Measurements from ENCODE around the gene B2M.
"Not testable (repeated sequence)": the region's sequence is repeated elsewhere in the genome, so short reads cannot be mapped to it uniquely, and the experiment has no call there.

B2M gene

DNA sequence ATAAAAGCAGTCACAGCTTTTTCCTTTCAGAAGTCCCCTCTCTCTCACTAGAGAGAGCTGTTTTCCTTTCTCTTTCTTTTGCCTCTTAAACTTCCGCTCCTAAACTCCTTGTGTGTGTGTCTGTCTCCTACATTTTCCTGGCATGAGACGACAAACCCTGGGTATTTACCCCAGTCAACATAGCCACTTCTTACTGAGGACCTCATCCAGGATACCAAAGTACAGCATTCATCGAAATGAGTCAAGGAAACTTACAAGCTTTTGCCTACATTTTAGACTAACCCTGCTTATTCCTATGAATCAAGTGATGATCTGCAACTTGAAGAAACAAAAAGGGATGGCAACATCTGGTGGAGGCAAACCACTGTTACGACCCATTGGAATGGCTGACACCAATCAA, 16.9 kb upstream of the B2M start:
- no peak for DNase-seq

DNA sequence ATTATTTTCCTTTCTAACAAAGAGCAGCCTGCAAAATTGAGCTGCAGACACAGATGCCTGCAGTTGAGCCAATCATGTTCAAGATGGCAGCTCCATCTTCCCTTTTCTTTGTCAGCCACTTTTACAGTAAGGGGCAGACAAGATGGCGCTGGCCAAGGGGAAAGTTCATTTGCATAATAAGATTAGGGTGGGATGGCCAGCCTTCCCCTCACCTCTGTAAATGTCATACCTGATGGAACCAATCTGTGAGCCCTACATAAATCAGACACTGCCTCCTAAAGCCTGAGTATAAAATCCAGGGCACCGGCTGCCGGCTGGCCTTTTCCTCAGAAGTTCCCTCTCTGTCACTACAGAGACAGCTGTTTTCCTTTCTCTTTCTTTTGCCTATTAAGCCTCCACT, 16.0 kb upstream of the B2M start:
- DNase-seq = peak; percentile 43

DNA sequence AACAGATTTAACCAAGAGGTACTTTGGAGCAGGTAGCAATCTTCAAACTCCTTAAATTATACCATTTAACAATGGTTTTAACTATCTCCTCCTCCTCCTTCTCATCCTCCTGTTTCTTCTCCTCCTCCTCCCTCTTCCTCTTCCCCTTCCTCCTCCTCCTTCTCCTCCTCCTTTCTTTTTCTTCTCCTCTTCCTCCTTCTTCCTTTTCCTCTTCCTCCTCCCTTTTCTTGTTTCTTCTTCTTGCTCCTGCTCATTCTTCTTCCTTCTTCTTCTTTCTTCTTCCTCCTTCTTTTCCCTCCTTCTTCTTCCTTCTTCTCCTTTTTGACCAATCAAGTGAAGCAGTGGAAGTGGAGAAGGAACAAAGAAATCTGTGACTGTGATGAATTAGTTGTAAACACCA, 14.3 kb upstream of the B2M start:
- DNase-seq = no peak

DNA sequence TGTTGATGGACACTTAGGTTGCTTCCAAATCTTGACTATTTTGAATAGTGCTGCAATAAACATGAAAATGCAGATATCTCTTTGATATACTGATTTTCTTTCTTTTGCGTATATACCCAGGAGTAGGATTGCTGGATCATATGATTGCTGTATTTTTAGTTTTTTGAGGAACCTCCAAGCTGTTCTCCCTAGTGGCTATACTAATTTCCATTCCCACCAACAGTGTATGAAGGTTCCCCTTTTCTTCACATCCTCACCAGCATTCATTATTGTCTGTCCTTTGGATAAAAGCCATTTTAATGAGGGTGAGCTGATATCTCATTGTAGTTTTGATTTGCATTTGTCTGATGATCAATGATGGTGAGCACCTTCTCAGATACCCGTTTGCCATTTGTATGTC, 12.7 kb upstream of the B2M start:
- no peak for DNase-seq

DNA sequence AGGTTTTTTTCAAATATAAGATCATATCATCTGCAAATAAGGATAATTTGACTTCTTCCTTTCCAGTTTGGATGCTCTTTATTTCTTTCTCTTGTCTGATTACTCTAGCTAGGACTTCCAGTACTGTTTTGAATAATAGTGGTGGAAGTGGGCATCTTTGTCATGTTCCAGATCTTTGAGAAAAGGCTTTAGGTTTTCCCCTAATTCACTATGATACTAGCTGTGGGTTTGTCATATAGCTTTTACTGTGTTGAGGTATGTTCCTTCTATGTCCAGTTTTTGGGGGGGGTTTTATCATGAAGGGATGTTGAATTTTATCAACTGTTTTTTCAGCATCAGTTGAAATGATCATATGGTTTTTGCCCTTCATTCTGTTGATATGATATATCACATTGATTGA, 10.6 kb upstream of the B2M start:
- not testable (repeated sequence) for DNase-seq

DNA sequence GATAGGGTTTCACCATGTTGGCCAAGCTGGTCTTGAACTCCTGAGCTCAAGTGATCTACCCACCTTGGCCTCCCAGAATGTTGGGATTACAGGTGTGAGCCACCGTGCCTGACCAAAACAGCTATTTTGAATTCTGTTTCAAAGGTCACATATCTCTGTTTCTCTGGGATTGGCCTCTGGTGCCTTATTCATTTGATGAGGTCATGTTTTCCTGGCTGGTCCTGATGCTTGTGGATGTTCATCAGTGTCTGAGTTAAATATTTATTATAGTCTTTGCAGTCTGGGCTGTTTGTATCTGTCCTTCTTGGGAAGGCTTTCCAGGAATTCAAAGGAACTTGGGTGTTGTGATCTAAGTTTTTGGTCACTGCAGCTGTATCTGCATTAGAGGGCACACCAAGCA, 5.3 kb upstream of the B2M start:
- DNase-seq = no peak

DNA sequence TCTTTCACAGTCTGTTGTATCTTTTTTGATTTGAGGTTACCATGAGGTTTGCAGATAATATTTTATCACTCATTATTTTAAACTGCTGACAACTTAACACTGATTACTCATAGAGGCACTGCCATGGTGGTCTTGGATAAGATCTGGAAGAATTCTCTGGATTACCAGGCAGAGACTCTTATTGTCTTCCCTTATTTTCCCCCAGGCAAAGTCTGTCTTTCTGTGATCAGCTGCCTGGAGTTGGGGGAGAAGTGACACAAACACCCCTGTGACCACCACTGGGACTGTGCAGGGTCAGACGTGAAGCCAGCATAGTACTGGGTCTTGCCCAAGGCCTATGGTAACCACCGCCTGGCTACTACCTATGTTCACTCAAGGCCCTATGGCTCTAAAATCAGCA, 4.9 kb upstream of the B2M start:
- DNase-seq = no peak

DNA sequence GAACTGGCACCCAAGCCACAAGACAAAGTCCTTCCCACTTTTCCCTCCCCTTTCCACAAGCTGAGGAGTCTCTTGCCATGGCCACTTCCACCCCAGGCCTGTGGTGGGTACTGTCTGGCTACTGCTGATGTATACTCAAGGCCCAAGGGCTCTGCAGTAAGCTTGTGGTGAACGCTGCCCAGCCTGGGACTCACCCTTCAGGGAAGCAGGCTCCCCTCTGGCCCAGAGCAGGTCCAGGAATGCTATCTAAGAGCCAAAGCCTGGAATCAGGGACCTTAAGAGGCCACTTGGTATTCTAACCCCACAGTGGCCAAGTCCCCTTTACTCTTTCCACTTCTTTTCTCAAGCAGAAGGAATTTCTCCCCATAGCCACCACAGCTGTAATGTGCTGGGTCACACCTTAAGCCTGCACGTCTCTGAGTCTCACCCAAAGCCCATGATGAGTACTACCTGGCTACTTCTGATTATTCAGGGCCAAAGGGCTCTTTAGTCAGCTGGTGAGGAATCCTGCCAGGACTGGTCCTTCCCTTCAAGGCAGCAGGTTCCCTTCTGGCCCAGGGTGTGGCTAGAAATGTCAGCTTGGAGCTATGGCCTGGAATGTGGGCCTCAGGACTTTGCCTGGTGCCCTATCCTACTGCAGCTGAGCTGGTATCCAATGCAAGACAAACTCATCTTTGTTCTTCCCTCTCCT, 4.2 kb upstream of the B2M start:
- no peak for DNase-seq

DNA sequence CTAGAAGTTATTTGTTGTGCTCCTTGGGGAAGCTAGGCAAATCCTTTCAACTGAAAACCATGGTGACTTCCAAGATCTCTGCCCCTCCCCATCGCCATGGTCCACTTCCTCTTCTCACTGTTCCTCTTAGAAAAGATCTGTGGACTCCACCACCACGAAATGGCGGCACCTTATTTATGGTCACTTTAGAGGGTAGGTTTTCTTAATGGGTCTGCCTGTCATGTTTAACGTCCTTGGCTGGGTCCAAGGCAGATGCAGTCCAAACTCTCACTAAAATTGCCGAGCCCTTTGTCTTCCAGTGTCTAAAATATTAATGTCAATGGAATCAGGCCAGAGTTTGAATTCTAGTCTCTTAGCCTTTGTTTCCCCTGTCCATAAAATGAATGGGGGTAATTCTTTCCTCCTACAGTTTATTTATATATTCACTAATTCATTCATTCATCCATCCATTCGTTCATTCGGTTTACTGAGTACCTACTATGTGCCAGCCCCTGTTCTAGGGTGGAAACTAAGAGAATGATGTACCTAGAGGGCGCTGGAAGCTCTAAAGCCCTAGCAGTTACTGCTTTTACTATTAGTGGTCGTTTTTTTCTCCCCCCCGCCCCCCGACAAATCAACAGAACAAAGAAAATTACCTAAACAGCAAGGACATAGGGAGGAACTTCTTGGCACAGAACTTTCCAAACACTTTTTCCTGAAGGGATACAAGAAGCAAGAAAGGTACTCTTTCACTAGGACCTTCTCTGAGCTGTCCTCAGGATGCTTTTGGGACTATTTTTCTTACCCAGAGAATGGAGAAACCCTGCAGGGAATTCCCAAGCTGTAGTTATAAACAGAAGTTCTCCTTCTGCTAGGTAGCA, 851 bp upstream of the B2M start:
- no peak for DNase-seq

DNA sequence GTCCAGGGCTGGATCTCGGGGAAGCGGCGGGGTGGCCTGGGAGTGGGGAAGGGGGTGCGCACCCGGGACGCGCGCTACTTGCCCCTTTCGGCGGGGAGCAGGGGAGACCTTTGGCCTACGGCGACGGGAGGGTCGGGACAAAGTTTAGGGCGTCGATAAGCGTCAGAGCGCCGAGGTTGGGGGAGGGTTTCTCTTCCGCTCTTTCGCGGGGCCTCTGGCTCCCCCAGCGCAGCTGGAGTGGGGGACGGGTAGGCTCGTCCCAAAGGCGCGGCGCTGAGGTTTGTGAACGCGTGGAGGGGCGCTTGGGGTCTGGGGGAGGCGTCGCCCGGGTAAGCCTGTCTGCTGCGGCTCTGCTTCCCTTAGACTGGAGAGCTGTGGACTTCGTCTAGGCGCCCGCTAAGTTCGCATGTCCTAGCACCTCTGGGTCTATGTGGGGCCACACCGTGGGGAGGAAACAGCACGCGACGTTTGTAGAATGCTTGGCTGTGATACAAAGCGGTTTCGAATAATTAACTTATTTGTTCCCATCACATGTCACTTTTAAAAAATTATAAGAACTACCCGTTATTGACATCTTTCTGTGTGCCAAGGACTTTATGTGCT, 527 bp downstream of the B2M start:
- DNase-seq = no peak

DNA sequence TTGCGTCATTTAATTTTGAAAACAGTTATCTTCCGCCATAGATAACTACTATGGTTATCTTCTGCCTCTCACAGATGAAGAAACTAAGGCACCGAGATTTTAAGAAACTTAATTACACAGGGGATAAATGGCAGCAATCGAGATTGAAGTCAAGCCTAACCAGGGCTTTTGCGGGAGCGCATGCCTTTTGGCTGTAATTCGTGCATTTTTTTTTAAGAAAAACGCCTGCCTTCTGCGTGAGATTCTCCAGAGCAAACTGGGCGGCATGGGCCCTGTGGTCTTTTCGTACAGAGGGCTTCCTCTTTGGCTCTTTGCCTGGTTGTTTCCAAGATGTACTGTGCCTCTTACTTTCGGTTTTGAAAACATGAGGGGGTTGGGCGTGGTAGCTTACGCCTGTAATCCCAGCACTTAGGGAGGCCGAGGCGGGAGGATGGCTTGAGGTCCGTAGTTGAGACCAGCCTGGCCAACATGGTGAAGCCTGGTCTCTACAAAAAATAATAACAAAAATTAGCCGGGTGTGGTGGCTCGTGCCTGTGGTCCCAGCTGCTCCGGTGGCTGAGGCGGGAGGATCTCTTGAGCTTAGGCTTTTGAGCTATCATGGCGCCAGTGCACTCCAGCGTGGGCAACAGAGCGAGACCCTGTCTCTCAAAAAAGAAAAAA, 1.2 kb downstream of the B2M start:
- DNase-seq = peak; percentile 53

DNA sequence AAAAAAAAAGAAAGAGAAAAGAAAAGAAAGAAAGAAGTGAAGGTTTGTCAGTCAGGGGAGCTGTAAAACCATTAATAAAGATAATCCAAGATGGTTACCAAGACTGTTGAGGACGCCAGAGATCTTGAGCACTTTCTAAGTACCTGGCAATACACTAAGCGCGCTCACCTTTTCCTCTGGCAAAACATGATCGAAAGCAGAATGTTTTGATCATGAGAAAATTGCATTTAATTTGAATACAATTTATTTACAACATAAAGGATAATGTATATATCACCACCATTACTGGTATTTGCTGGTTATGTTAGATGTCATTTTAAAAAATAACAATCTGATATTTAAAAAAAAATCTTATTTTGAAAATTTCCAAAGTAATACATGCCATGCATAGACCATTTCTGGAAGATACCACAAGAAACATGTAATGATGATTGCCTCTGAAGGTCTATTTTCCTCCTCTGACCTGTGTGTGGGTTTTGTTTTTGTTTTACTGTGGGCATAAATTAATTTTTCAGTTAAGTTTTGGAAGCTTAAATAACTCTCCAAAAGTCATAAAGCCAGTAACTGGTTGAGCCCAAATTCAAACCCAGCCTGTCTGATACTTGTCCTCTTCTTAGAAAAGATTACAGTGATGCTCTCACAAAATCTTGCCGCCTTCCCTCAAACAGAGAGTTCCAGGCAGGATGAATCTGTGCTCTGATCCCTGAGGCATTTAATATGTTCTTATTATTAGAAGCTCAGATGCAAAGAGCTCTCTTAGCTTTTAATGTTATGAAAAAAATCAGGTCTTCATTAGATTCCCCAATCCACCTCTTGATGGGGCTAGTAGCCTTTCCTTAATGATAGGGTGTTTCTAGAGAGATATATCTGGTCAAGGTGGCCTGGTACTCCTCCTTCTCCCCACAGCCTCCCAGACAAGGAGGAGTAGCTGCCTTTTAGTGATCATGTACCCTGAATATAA, 2.0 kb downstream of the B2M start:
- DNase-seq = no peak

DNA sequence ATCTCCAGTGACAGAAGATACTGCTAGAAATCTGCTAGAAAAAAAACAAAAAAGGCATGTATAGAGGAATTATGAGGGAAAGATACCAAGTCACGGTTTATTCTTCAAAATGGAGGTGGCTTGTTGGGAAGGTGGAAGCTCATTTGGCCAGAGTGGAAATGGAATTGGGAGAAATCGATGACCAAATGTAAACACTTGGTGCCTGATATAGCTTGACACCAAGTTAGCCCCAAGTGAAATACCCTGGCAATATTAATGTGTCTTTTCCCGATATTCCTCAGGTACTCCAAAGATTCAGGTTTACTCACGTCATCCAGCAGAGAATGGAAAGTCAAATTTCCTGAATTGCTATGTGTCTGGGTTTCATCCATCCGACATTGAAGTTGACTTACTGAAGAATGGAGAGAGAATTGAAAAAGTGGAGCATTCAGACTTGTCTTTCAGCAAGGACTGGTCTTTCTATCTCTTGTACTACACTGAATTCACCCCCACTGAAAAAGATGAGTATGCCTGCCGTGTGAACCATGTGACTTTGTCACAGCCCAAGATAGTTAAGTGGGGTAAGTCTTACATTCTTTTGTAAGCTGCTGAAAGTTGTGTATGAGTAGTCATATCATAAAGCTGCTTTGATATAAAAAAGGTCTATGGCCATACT, 4.0 kb downstream of the B2M start:
- no peak for DNase-seq

DNA sequence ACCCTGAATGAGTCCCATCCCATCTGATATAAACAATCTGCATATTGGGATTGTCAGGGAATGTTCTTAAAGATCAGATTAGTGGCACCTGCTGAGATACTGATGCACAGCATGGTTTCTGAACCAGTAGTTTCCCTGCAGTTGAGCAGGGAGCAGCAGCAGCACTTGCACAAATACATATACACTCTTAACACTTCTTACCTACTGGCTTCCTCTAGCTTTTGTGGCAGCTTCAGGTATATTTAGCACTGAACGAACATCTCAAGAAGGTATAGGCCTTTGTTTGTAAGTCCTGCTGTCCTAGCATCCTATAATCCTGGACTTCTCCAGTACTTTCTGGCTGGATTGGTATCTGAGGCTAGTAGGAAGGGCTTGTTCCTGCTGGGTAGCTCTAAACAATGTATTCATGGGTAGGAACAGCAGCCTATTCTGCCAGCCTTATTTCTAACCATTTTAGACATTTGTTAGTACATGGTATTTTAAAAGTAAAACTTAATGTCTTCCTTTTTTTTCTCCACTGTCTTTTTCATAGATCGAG, 4.5 kb downstream of the B2M start:
- no peak for DNase-seq

DNA sequence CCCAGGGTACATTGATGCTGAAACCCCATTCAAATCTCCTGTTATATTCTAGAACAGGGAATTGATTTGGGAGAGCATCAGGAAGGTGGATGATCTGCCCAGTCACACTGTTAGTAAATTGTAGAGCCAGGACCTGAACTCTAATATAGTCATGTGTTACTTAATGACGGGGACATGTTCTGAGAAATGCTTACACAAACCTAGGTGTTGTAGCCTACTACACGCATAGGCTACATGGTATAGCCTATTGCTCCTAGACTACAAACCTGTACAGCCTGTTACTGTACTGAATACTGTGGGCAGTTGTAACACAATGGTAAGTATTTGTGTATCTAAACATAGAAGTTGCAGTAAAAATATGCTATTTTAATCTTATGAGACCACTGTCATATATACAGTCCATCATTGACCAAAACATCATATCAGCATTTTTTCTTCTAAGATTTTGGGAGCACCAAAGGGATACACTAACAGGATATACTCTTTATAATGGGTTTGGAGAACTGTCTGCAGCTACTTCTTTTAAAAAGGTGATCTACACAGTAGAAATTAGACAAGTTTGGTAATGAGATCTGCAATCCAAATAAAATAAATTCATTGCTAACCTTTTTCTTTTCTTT, 5.8 kb downstream of the B2M start:
- DNase-seq = no peak

DNA sequence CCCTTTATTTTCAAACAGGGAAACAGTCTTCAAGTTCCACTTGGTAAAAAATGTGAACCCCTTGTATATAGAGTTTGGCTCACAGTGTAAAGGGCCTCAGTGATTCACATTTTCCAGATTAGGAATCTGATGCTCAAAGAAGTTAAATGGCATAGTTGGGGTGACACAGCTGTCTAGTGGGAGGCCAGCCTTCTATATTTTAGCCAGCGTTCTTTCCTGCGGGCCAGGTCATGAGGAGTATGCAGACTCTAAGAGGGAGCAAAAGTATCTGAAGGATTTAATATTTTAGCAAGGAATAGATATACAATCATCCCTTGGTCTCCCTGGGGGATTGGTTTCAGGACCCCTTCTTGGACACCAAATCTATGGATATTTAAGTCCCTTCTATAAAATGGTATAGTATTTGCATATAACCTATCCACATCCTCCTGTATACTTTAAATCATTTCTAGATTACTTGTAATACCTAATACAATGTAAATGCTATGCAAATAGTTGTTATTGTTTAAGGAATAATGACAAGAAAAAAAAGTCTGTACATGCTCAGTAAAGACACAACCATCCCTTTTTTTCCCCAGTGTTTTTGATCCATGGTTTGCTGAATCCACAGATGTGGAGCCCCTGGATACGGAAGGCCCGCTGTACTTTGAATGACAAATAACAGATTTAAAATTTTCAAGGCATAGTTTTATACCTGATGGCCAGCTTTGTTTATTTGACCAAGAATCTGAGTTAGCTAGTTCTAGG, 7.0 kb downstream of the B2M start:
- DNase-seq = no peak

DNA sequence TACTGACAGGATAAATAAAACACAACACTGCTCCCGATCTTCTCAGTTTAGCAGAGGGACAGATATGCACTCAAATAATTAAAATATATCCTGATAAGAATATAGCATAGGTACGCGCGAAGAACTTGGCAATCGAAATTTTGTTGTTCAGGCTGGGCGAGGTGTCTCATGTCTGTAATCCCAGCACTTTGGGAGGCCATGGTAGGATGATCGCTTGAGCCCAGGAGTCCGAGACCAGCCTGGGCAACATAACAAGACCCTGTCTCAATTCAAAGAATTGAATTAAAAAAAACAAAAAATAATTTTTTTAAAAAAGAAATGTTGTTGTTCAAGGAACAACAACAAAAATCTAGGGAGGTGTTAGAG, 7.6 kb downstream of the B2M start:
- DNase-seq = no peak

DNA sequence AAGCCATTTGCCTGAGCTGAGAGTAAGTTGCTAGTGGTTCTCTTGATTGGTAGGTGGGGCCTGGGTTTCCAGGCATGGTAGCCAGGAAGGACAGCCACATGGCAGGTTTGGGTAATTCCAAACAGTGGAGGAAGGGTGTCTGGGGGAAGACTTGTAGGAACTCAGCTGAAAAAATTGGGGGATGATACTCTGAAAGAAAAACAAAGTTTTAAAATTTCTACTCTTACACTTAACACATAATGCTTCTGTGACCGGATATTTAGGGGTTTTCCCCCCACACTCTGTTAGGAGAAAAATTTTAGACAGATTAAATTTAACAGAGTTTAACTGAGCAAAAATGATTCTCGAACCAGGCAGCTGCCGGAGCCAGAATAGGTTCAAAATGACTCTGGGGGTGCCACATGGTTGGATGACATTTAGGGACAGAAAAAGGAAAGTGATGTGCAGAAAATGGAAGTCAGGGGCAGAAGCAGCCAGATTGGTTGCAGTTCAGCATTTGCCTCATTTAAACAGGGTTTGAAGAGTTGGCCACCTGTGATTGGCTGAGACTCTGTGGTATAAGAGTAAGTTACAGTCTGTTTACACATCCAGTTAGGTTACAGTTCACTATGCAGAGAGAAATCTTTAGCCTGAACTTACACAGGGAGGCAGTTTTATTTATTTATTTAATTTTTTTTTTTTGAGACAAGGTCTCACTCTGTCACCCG, 8.1 kb downstream of the B2M start:
- DNase-seq = no peak

DNA sequence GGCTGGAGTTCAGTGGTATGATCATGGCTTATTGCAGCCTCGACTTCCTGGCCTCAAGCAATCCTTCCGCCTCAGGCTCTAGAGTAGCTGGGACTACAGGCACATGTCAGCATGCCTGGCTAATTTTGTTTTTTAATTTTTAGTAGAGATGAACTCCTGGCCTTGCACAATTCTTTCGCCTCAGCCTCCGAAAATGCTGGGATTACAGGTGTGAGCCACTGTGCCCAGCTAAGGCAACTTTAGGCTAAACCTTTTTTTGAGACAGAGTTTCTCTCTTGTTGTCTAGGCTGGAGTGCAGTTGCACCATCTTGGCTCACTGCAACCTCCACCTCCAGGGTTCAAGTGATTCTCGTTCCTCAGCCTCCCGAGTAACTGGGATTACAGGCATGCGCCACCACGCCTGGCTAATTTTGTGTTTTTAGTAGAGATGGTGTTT, 8.7 kb downstream of the B2M start:
- DNase-seq = not testable (repeated sequence)
